GM23338 (cell line): ENCODE measurements around the gene ILKAP. TPM values are rescaled to one million over a fixed set of nuclear protein-coding genes. Genes with fewer than 3 reads are reported as not detected.

Source experiments
- ATAC-seq: fragments of 200-7000 bp; cut with Tn5 transposase; 3 replicates; pipeline ENCODE4 v1.9.1; 2020
- DNase-seq: peaks from one replicate; pipeline ENCODE4 v3.0.0-alpha.2; 2015; ENCODE audit warnings: low spot score
- H2AFZ ChIP-seq: fragments of 200-600 bp; sonication (generic); 2 replicates; pipeline ENCODE4 v1.8.0; 2016; ENCODE audit warnings: antibody characterized with exemption, mild to moderate bottlenecking, moderate library complexity
- H3F3A ChIP-seq: fragments of 200-600 bp; sonication (generic); replicated peaks from 2 replicates; pipeline ENCODE4 v1.8.0; 2017; ENCODE audit warnings: antibody characterized with exemption, mixed run types, low read depth
- H3K27ac ChIP-seq: fragments of 200-600 bp; sonication (generic); 2 replicates; pipeline ENCODE4 v1.6.1; 2016; ENCODE audit warnings: low read depth
- H3K27me3 ChIP-seq: fragments of 200-600 bp; sonication (generic); 2 replicates; pipeline ENCODE4 v1.8.0; 2016; ENCODE audit warnings: mild to moderate bottlenecking, mixed run types, moderate library complexity; ENCODE audit not compliant: insufficient read depth
- H3K36me3 ChIP-seq: fragments of 200-600 bp; sonication (generic); 2 replicates; pipeline ENCODE4 v1.8.0; 2016; ENCODE audit warnings: mild to moderate bottlenecking; ENCODE audit not compliant: insufficient read depth
- H3K4me1 ChIP-seq: fragments of 200-600 bp; sonication (generic); 2 replicates; pipeline ENCODE4 v1.8.0; 2016; ENCODE audit warnings: mild to moderate bottlenecking, moderate library complexity; ENCODE audit not compliant: insufficient read depth
- H3K4me2 ChIP-seq: fragments of 200-600 bp; sonication (generic); 2 replicates; pipeline ENCODE4 v1.7.1; 2017; ENCODE audit warnings: mixed run types
- H3K4me3 ChIP-seq: fragments of 200-600 bp; sonication (generic); 2 replicates; pipeline ENCODE4 v1.6.1; 2016; ENCODE audit warnings: mixed run types
- H3K79me2 ChIP-seq: fragments of 200-600 bp; sonication (generic); replicated peaks from 2 replicates; pipeline ENCODE4 v1.8.0; 2017; ENCODE audit warnings: mild to moderate bottlenecking; ENCODE audit not compliant: insufficient read depth
- H3K9me2 ChIP-seq: fragments of 200-600 bp; sonication (generic); 2 replicates; pipeline ENCODE4 v1.8.0; 2017; ENCODE audit not compliant: insufficient read depth
- H4K20me1 ChIP-seq: fragments of 200-600 bp; sonication (generic); replicated peaks from 2 replicates; pipeline ENCODE4 v1.8.0; 2017; ENCODE audit warnings: mild to moderate bottlenecking; ENCODE audit not compliant: insufficient read depth
- H3K27ac Mint-ChIP-seq: 2 replicates; pipeline ENCODE4 v1.8.0; 2020; ENCODE audit warnings: inconsistent platforms, mild to moderate bottlenecking, moderate library complexity, mixed read lengths
- H3K27me3 Mint-ChIP-seq: 3 replicates; pipeline ENCODE4 v1.8.0; 2022; ENCODE audit warnings: low read depth, mild to moderate bottlenecking, moderate library complexity, mixed read lengths, inconsistent platforms; ENCODE audit not compliant: insufficient read depth, poor library complexity
- H3K36me3 Mint-ChIP-seq: 3 replicates; pipeline ENCODE4 v1.8.0; 2021; ENCODE audit warnings: low read depth, mild to moderate bottlenecking, inconsistent platforms, moderate library complexity, mixed read lengths
- H3K4me1 Mint-ChIP-seq: 3 replicates; pipeline ENCODE4 v1.8.0; 2020; ENCODE audit warnings: mild to moderate bottlenecking, inconsistent platforms, mixed read lengths
- H3K4me3 Mint-ChIP-seq: 3 replicates; pipeline ENCODE4 v1.8.0; 2021; ENCODE audit warnings: moderate library complexity, mild to moderate bottlenecking, inconsistent platforms, mixed read lengths
- H3K9me3 Mint-ChIP-seq: 3 replicates; pipeline ENCODE4 v1.8.0; 2020; ENCODE audit warnings: moderate library complexity, mild to moderate bottlenecking, inconsistent platforms, mixed read lengths
- CREB1 ChIP-seq: fragments of 250-450 bp; sonication (Bioruptor Pico); IDR thresholded peaks from 2 replicates; pipeline ENCODE4 v1.5.0; 2020; ENCODE audit warnings: low read depth, mild to moderate bottlenecking, moderate library complexity
- CTCF ChIP-seq, 2 experiments: fragments of 200-600 bp in 1 of 2; sonication (generic) in 1 of 2; conservative IDR thresholded peaks; 2 replicates each; pipeline versions ENCODE4 v1.5.1 to v1.6.1; 2016 to 2017; ENCODE audit warnings: antibody characterized with exemption in 2 of 2, low read depth in 2 of 2, mild to moderate bottlenecking in 2 of 2, moderate library complexity in 1 of 2
- ETS1 ChIP-seq: IDR thresholded peaks from 2 replicates; pipeline ENCODE4 v1.6.1; 2016; ENCODE audit warnings: antibody characterized with exemption
- EZH2phosphoT487 ChIP-seq: fragments of 200-600 bp; sonication (generic); IDR thresholded peaks from one replicate; pipeline ENCODE4 v1.8.1; 2018; ENCODE audit warnings: antibody characterized with exemption; ENCODE audit not compliant: unreplicated experiment
- JUNB ChIP-seq: IDR thresholded peaks from one replicate; pipeline ENCODE4 v1.6.1; 2016; ENCODE audit warnings: antibody characterized with exemption; ENCODE audit not compliant: unreplicated experiment
- NANOG ChIP-seq: IDR thresholded peaks from 2 replicates; pipeline ENCODE4 v1.6.1; 2016; ENCODE audit warnings: antibody characterized with exemption, borderline replicate concordance
- REST ChIP-seq: IDR thresholded peaks from one replicate; pipeline ENCODE4 v1.6.1; 2018; ENCODE audit warnings: antibody characterized with exemption; ENCODE audit not compliant: unreplicated experiment
- STAT1 ChIP-seq: IDR thresholded peaks from one replicate; pipeline ENCODE4 v1.6.1; 2016; ENCODE audit warnings: antibody characterized with exemption; ENCODE audit not compliant: unreplicated experiment
- ZNF114 ChIP-seq: fragments of 250-450 bp; sonication (Bioruptor Pico); IDR thresholded peaks from 2 replicates; pipeline ENCODE4 v1.5.0; 2020; ENCODE audit warnings: mild to moderate bottlenecking, moderate library complexity
- ZNF331 ChIP-seq: fragments of 250-450 bp; sonication (Bioruptor Pico); IDR thresholded peaks from 2 replicates; pipeline ENCODE4 v1.5.0; 2020; ENCODE audit warnings: low read depth, mild to moderate bottlenecking, moderate library complexity
- polyA plus RNA-seq: library from polyadenylated mRNA; unstranded; fragments of >200 nt; fragmentation: Nextera tagmentation; extraction: Ambion mirVana; gene quantifications from 2 replicates; pipeline ENCODE4 v1.2.1, GENCODE V29; 2016
- total RNA-seq: library from RNA; depleted of rRNA; stranded (reverse); fragments of >200 nt; shearing (Covaris generic); gene quantifications from 2 replicates; pipeline ENCODE4 v1.2.3, GENCODE V29; 2014

The ILKAP gene
- total and polyA plus RNA-seq, 2 experiments from 2014 or later = 17.0 to 35.9 TPM

GRCh38 chr2:238123991-238124470 lies 79.5 kb downstream of the ILKAP start:
- Histone ChIP-seq H3K27ac (no peak overlapping the region), H3K27me3 (no peaks in the 10 kb centered on the region), H3K9me2 (no peaks in the 10 kb centered on the region), H2AFZ (no peak overlapping the region), H3K4me1 (no peaks in the 10 kb centered on the region), H3K4me3 (no peak overlapping the region), H3K4me2 (no peak overlapping the region), H3K79me2 (no peaks in the 10 kb centered on the region), H4K20me1 (no peaks in the 10 kb centered on the region), H3K36me3 (no peaks in the 10 kb centered on the region), H3F3A (peaks cover 9% of the 10 kb centered on the region; the same call in 1 of the 2 replicates)
- DNase-seq (no peak), ATAC-seq (no peak)
- H3K27me3 Mint-ChIP-seq = peaks cover 4% of the 10 kb centered on the region
- no peaks in the 10 kb centered on the region for H3K4me1 Mint-ChIP-seq
- no peaks in the 10 kb centered on the region for H3K36me3 Mint-ChIP-seq
- H3K27ac Mint-ChIP-seq = no peak overlapping the region
- H3K9me3 Mint-ChIP-seq = no peaks in the 10 kb centered on the region
- no peak overlapping the region for H3K4me3 Mint-ChIP-seq
- TF ChIP-seq JUNB = no peak

GRCh38 chr2:238123218-238123971 lies 80.1 kb downstream of the ILKAP start:
- ATAC-seq = no peak
- Histone ChIP-seq H3F3A (peaks cover 9% of the 10 kb centered on the region; the same call in 1 of the 2 replicates), H3K4me3 (no peak overlapping the region)

More at GRCh38 chr2:238123218-238123971, 80.1 kb downstream of the ILKAP start:
- Mint-ChIP-seq H3K4me3 (no peak overlapping the region), H3K4me1 (no peaks in the 10 kb centered on the region), H3K36me3 (no peaks in the 10 kb centered on the region), H3K27me3 (peaks cover 4% of the 10 kb centered on the region), H3K9me3 (no peaks in the 10 kb centered on the region), H3K27ac (no peak overlapping the region)
- H3K27ac ChIP-seq = no peak overlapping the region
- no peaks in the 10 kb centered on the region for H3K36me3 ChIP-seq
- no peaks in the 10 kb centered on the region for H3K79me2 ChIP-seq
- DNase-seq = no peak
- H2AFZ ChIP-seq = no peak overlapping the region
- H3K4me2 ChIP-seq = no peak overlapping the region
- H3K27me3 ChIP-seq = no peaks in the 10 kb centered on the region
- TF ChIP-seq ZNF114 (CRISPR knock-in tag) (no peak), EZH2phosphoT487 (no peak), NANOG (no peak), REST (no peak), ZNF331 (CRISPR knock-in tag) (no peak), CREB1 (CRISPR knock-in tag) (no peak), ETS1 (no peak), CTCF (conservative IDR thresholded peaks at IDR 0.05; ENCODE audit: low read depth in 2 of 2) (no peak), STAT1 (no peak)
- H3K9me2 ChIP-seq = no peaks in the 10 kb centered on the region
- no peaks in the 10 kb centered on the region for H3K4me1 ChIP-seq
- no peaks in the 10 kb centered on the region for H4K20me1 ChIP-seq
